AG04450 (cell line): Measurements from ENCODE around the gene FAM110D. TPM values are rescaled to one million over a fixed set of nuclear protein-coding genes. Genes with fewer than 3 reads are reported as not detected.

ENCODE experiments used
- CTCF ChIA-PET: fragments of 300-600, 350-600 bp; formaldehyde crosslinking; extraction: SDS; loops from one replicate; lab custom pipeline; 2022; ENCODE audit warnings: antibody characterized with exemption, inconsistent platforms; lab: Charles Lee
- POLR2A ChIA-PET: fragments of 350-600 bp; formaldehyde crosslinking; extraction: SDS; loops from one replicate; lab custom pipeline; 2021; ENCODE audit warnings: antibody characterized with exemption, inconsistent platforms; lab: Yijun Ruan, JAX
- DNase-seq: peaks from one replicate; pipeline ENCODE4 v3.0.0-alpha.2; 2011; ENCODE audit warnings: low read depth, low spot score
- H3K27ac ChIP-seq: one replicate; pipeline ENCODE4 v1.5.1; 2012; ENCODE audit warnings: low read depth, low read length, control low read depth
- H3K27me3 ChIP-seq: one replicate; pipeline ENCODE4 v1.6.0; 2012; ENCODE audit warnings: low read length; ENCODE audit not compliant: control insufficient read depth, insufficient read depth
- H3K4me3 ChIP-seq: 2 replicates; pipeline ENCODE4 v1.5.1; 2011; ENCODE audit warnings: mild to moderate bottlenecking, low read depth, low read length, control low read depth
- H3K9me3 ChIP-seq: 2 replicates; pipeline ENCODE4 v1.5.1; 2012; ENCODE audit warnings: low read length; ENCODE audit not compliant: control insufficient read depth, insufficient read depth
- CTCF ChIP-seq: IDR thresholded peaks from 2 replicates; pipeline ENCODE4 v1.5.1; 2011; ENCODE audit warnings: low read depth, low read length, control low read depth, inconsistent platforms
- polyA minus RNA-seq: library from RNA; depleted of rRNA, polyadenylated mRNA; stranded (reverse); fragments of >200 nt; gene quantifications from 2 replicates; pipeline ENCODE4 v1.2.3, GENCODE V29; 2011; rRNA and poly(A)+ RNA removed
- polyA plus RNA-seq: library from polyadenylated mRNA; depleted of rRNA; stranded (reverse); fragments of >200 nt; gene quantifications from 2 replicates; pipeline ENCODE4 v1.2.3, GENCODE V29; 2011; rRNA removed

The FAM110D gene
- polyA plus RNA-seq, result not detected in 2 replicates
- polyA minus RNA-seq, result not detected in 2 replicates

- no peak for DNase-seq
- Histone ChIP-seq H3K9me3 (no peaks in the 10 kb centered on the region; the same call in 1 of the 2 replicates), H3K27me3 (peaks cover 39% of the 10 kb centered on the region), H3K27ac (no peak within 1 kb of the TSS), H3K4me3 (no peak within 1 kb of the TSS)
- CTCF ChIA-PET, result no interaction called here
- POLR2A ChIA-PET, result no interaction called here
- no peak for TF ChIP-seq CTCF
These were observed at the start of gene FAM110D for GRCh38 chr1:26158908-26159742. Gene FAM110D (plus strand): TSS chr1:26159079. CDS start chr1:26161292, 2,213 bp downstream.

GRCh38 chr1:26109229-26110164, 49.4 kb upstream of the FAM110D start:
- POLR2A ChIA-PET, result no interaction called here
- Histone ChIP-seq H3K4me3 (no peak overlapping the region), H3K27ac (no peak overlapping the region), H3K9me3 (no peaks in the 10 kb centered on the region; the same call in 1 of the 2 replicates), H3K27me3 (no peaks in the 10 kb centered on the region)
- DNase-seq, result no peak
- CTCF ChIA-PET, result interaction anchor here (0.6 to 5.0 kb wide), 4 partner anchors 34 to 307 kb away, joined by 3 to 61 read pairs (median 3); no protein-coding TSS in a partner anchor
- TF ChIP-seq CTCF, result no peak

- peak overlapping the region; percentile 74 for H3K4me3 ChIP-seq
- POLR2A ChIA-PET, result interaction anchor here (0.6 to 1.6 kb wide), 3 partner anchors 34 to 303 kb away, joined by 3 to 6 read pairs (median 6); no protein-coding TSS in a partner anchor
- no peak overlapping the region for H3K27ac ChIP-seq
- DNase-seq, result no peak
- no peaks in the 10 kb centered on the region for H3K27me3 ChIP-seq
- CTCF ChIA-PET, result interaction anchor here (1.0 to 5.0 kb wide), 4 partner anchors 33 to 306 kb away, joined by 3 to 61 read pairs (median 6); no protein-coding TSS in a partner anchor
- H3K9me3 ChIP-seq, result no peaks in the 10 kb centered on the region; the same call in 1 of the 2 replicates
- no peak for TF ChIP-seq CTCF
These were observed 47.9 kb upstream of the FAM110D start for GRCh38 chr1:26110731-26111529.

GRCh38 chr1:26111530-26112406, 47.1 kb upstream of the FAM110D start, which contains the start of gene PDIK1L:
Gene PDIK1L (plus strand): TSS chr1:26111824. CDS start chr1:26114309, 2,485 bp downstream.
- no peaks in the 10 kb centered on the region for H3K27me3 ChIP-seq
- peak within 1 kb of the TSS; percentile 98 for H3K4me3 ChIP-seq
- no peak for TF ChIP-seq CTCF
- ChIA-PET POLR2A (interaction anchor here (0.6 to 1.6 kb wide), 4 partner anchors 33 to 302 kb away, joined by 3 to 6 read pairs (median 6); partner anchors contain the start of gene ZNF593OS), CTCF (interaction anchor here (1.0 to 1.6 kb wide), 3 partner anchors 33 to 52 kb away, joined by 3 to 10 read pairs (median 6); no protein-coding TSS in a partner anchor)
- no peaks in the 10 kb centered on the region; the same call in 1 of the 2 replicates for H3K9me3 ChIP-seq
- peak within 1 kb of the TSS; percentile 47 for H3K27ac ChIP-seq
- DNase-seq, result peak; percentile 90
